ENCODE results near the gene TRIM65.

Gene TRIM65

GRCh38 chr17:75922963-75923874 lies 26.5 kb upstream of the TRIM65 start:
- Histone ChIP-seq H3K36me3 (ENCODE audit: control insufficient read depth, low read length) (peaks cover 5% of the 10 kb centered on the region), H3K4me2 (ENCODE audit: low read length) (no peak overlapping the region)

GRCh38 chr17:75922173-75922961 lies 25.6 kb upstream of the TRIM65 start:
- Histone ChIP-seq H3F3A (ENCODE audit: control insufficient read depth, insufficient read depth) (no peaks in the 10 kb centered on the region), H4K20me1 (ENCODE audit: control insufficient read depth, insufficient read depth, low read depth, low read length) (no peaks in the 10 kb centered on the region), H3K36me3 (ENCODE audit: control insufficient read depth, low read length) (peaks cover 5% of the 10 kb centered on the region), H3K79me2 (ENCODE audit: control insufficient read depth, low read length) (no peaks in the 10 kb centered on the region), H3K27ac (ENCODE audit: low read depth, low read length) (no peak overlapping the region), H3K27me3 (ENCODE audit: control insufficient read depth, low read length) (no peaks in the 10 kb centered on the region), H3K4me1 (ENCODE audit: control insufficient read depth, low read length) (no peaks in the 10 kb centered on the region; the same call in 1 of the 2 replicates), H3K4me2 (ENCODE audit: low read length) (no peak overlapping the region), H3K9me2 (replicated peaks; ENCODE audit: control insufficient read depth, low read length) (no peaks in the 10 kb centered on the region), H3K4me3 (ENCODE audit: low read length) (no peak overlapping the region), H3K9me3 (ENCODE audit: control insufficient read depth, insufficient read depth, low read length) (no peaks in the 10 kb centered on the region)
- TF ChIP-seq EZH2phosphoT487 (IDR thresholded peaks at IDR 0.05; ENCODE audit: borderline replicate concordance, low read length): no peak

More at GRCh38 chr17:75922963-75923874, 26.5 kb upstream of the TRIM65 start:
- Histone ChIP-seq H4K20me1 (ENCODE audit: control insufficient read depth, insufficient read depth, low read depth, low read length) (no peaks in the 10 kb centered on the region), H3K9me3 (ENCODE audit: control insufficient read depth, insufficient read depth, low read length) (no peaks in the 10 kb centered on the region), H3K9me2 (replicated peaks; ENCODE audit: control insufficient read depth, low read length) (no peaks in the 10 kb centered on the region), H3K27me3 (ENCODE audit: control insufficient read depth, low read length) (no peaks in the 10 kb centered on the region), H3K27ac (ENCODE audit: low read depth, low read length) (no peak overlapping the region), H3K79me2 (ENCODE audit: control insufficient read depth, low read length) (no peaks in the 10 kb centered on the region), H3F3A (ENCODE audit: control insufficient read depth, insufficient read depth) (no peaks in the 10 kb centered on the region), H3K4me1 (ENCODE audit: control insufficient read depth, low read length) (no peaks in the 10 kb centered on the region; the same call in 1 of the 2 replicates), H3K4me3 (ENCODE audit: low read length) (no peak overlapping the region)
- TF ChIP-seq, protein P1, sequence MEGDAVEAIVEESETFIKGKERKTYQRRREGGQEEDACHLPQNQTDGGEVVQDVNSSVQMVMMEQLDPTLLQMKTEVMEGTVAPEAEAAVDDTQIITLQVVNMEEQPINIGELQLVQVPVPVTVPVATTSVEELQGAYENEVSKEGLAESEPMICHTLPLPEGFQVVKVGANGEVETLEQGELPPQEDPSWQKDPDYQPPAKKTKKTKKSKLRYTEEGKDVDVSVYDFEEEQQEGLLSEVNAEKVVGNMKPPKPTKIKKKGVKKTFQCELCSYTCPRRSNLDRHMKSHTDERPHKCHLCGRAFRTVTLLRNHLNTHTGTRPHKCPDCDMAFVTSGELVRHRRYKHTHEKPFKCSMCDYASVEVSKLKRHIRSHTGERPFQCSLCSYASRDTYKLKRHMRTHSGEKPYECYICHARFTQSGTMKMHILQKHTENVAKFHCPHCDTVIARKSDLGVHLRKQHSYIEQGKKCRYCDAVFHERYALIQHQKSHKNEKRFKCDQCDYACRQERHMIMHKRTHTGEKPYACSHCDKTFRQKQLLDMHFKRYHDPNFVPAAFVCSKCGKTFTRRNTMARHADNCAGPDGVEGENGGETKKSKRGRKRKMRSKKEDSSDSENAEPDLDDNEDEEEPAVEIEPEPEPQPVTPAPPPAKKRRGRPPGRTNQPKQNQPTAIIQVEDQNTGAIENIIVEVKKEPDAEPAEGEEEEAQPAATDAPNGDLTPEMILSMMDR (IDR thresholded peaks at IDR 0.05; ENCODE audit: low read depth, low read length, poor library complexity, severe bottlenecking): no peak
- no peak for TF ChIP-seq EZH2phosphoT487 (IDR thresholded peaks at IDR 0.05; ENCODE audit: borderline replicate concordance, low read length)

- no peak overlapping the region for H3K27ac ChIP-seq (ENCODE audit: low read depth, low read length)
- H3K36me3 ChIP-seq (ENCODE audit: control insufficient read depth, low read length): no peaks in the 10 kb centered on the region; the same call in 1 of the 2 replicates
- TF ChIP-seq EZH2phosphoT487 (IDR thresholded peaks at IDR 0.05; ENCODE audit: borderline replicate concordance, low read length): no peak
- TF ChIP-seq, protein P1 (IDR thresholded peaks at IDR 0.05; ENCODE audit: low read depth, low read length, poor library complexity, severe bottlenecking): no peak
- H4K20me1 ChIP-seq (ENCODE audit: control insufficient read depth, insufficient read depth, low read depth, low read length): no peaks in the 10 kb centered on the region
- no peaks in the 10 kb centered on the region for H3K27me3 ChIP-seq (ENCODE audit: control insufficient read depth, low read length)
- no peaks in the 10 kb centered on the region for H3K9me3 ChIP-seq (ENCODE audit: control insufficient read depth, insufficient read depth, low read length)
- no peak overlapping the region for H3K4me2 ChIP-seq (ENCODE audit: low read length)
- no peaks in the 10 kb centered on the region for H3K4me1 ChIP-seq (ENCODE audit: control insufficient read depth, low read length)
- H3K79me2 ChIP-seq (ENCODE audit: control insufficient read depth, low read length): no peaks in the 10 kb centered on the region
- H3K9me2 ChIP-seq (replicated peaks; ENCODE audit: control insufficient read depth, low read length): no peaks in the 10 kb centered on the region
- H3F3A ChIP-seq (ENCODE audit: control insufficient read depth, insufficient read depth): no peaks in the 10 kb centered on the region
- no peak overlapping the region for H3K4me3 ChIP-seq (ENCODE audit: low read length)
Measured at GRCh38 chr17:75921596-75921995, 24.8 kb upstream of the TRIM65 start.

Data from DOHH2 (cell line).